T-helper 2 cell (primary cell): ENCODE results near the gene RSPH9.

Experiments
- DNase-seq, 5 experiments: peaks; one replicate each; pipeline versions ENCODE4 v3.0.0 to v3.0.0-alpha.2; 2012 to 2022
- total RNA-seq, 2 donors: gene quantifications; one replicate each; lab custom pipeline; 2026; lab: John Stamatoyannopoulos, UW

The RSPH9 gene, protein sequence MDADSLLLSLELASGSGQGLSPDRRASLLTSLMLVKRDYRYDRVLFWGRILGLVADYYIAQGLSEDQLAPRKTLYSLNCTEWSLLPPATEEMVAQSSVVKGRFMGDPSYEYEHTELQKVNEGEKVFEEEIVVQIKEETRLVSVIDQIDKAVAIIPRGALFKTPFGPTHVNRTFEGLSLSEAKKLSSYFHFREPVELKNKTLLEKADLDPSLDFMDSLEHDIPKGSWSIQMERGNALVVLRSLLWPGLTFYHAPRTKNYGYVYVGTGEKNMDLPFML
- 0 to 0.07 reads per million in 2 donors for total RNA-seq

DNA sequence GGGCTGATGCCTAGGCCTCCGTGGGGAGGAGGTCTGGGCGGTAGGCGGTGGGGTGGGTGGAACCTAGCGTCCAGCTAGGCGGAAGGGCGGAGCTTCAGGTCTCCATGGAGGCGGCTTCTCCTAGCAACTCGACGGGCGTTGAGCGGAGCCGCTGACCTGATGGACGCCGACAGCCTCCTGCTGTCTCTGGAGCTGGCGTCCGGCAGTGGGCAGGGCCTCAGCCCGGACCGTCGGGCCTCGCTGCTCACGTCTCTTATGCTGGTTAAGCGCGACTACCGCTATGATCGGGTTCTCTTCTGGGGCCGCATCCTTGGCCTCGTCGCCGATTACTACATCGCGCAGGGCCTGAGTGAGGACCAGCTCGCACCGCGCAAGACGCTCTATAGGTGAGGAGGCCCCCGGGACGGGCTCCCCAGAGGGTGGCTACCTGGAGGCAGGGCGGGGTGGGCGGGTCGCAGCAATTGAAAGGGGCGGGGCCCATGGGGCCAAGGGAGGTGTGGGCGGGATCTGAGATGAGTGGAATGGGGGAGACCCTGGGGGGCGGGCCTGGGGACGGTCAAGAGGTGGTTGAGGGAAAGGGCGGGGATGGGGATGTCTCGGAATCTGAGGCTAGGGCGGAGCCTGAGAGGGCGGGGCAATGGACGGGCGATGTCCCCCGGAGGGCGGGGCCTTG lies at the start of gene RSPH9:
Gene RSPH9 (plus strand): TSS at position 97 of the 673 bp plus-strand sequence. CDS start 63 bp downstream, at position 160.
- DNase-seq = peak; percentile 24 to 62 (median 45)

DNA sequence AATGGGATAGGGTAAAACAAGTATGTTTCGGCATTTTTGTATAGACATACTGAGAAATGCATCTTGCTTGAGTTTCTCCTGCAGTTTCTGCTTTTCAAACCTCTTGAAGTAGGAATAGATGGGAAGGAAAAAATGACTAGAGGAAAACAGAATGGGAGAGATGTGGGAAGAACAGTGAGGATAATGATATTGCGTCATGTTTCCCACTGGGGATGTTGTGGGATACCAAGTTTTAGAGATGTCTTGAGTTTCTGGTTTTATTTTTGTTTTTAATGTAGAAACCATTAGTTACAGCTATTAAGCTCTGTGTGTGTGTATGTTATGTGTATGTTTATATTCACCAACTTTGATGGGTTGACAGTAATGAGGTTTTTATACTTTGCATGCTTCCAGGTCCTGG lies 44.2 kb upstream of the RSPH9 start:
- DNase-seq = no peak

DNA sequence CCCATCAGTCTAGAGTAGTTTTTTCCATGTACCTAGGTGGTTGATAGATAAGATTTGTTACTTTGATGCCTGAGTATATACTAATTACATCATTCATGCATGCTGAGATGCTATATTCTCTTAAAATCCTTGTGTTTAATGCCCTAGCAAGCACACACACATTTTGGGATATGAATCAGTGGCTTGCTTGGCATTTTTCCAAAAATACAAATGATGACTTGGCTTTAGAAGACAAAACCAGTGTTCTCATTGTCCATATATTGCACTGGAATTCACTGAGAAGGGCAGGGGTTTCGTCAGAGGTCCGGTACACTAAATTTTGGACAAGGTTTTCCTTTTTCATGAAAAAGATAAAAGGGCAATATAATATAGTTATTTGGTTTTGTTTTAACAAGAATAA lies 40.7 kb upstream of the RSPH9 start:
- DNase-seq = no peak

DNA sequence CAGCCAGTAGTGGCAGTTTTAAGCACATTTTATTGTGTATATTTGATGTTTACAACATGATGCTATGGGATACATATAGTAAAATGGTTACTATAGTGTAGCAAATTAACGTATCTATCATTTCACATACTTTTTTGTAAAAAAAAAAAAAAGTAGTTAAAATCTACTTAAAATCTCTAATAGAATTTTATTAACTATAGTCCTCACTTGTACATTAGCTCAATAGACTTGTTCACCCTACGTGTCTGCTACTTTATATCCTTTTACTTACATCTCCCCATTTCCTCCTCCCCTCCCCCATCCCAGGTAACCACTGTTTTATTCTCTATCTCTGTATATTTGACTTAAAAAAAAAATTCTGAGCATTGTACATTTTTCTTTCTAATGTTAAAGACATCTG lies 38.8 kb upstream of the RSPH9 start:
- DNase-seq = no peak

DNA sequence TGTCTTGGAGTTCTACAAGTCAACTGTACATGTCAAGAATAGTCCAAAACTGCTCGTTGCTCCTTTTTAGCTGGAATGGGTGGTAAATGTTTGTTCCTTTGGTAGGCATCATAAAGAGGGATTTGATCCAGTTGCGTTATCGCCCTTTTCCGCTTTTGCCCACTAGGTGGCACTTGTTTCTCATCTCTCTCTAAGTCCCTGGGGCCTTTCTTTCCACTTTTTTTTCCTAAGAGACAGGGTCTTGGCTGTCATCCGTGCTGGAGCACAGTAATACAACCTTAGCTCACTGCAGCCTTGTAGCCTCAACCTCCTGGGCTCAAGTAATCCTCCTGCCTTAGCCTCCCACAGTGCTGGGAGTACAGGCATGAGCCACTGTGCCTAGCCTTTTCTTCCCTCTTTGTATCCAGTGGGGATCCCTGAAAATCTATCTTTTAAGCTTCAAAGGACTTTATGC lies 36.5 kb upstream of the RSPH9 start:
- DNase-seq = peak in 4 of 5 experiments; percentile 13 to 56 (median 40)

DNA sequence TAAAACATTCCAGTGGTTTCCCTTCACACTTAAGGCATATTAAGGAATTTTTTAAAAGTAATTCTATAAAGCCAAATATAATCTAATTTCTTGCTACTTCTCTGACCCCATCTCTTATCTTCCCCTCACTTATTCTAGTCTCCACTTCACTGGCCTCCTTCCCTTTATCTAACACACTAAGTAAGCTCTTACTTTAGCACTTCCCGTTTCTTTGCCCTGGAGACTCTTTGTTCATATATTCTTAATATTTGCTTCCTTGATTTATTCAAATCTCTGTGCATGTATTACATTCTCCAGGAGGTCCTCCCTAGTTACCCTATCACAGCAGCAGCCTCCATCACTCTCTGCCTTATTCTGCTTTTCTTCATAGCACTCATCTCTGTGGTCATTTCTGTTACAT lies 36.0 kb upstream of the RSPH9 start:
- DNase-seq = no peak

DNA sequence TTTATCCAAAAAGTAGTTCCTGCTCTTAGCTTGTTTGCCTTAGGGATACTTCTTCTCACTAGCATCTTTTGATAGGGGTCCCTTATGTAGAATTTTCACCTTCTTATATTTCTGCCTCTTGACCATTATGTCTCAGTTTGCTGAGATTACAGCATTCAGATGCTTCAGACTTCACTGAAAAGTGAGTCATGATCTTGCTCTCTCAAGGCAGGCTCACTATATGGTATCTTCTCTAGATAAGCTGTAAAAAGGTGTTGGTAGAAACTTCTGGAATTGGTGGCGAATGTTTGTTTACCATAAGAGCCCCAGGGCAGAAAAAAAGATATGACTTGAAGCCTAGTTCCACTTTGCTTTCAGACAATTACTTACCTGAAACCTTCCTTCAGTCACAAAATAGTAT lies 35.4 kb upstream of the RSPH9 start:
- DNase-seq = no peak

DNA sequence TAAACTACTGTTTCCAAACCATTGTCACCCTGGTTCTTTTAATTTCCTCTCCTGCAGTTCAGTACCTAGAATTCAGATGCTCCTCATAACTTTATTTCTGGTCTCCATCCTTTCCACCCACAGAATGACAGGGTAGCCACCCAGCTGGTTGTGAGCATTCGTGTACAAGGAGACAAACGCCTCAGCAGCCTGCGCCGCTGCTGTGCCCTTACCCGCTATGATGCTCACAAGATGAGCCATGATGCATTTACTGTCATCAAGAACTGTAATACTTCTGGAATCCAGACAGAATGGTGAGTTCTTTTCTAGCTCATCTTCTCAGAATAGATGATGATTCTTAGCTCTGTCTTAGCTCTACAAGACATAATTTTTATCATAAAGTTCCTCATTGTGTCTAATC lies 34.4 kb upstream of the RSPH9 start:
- no peak for DNase-seq

DNA sequence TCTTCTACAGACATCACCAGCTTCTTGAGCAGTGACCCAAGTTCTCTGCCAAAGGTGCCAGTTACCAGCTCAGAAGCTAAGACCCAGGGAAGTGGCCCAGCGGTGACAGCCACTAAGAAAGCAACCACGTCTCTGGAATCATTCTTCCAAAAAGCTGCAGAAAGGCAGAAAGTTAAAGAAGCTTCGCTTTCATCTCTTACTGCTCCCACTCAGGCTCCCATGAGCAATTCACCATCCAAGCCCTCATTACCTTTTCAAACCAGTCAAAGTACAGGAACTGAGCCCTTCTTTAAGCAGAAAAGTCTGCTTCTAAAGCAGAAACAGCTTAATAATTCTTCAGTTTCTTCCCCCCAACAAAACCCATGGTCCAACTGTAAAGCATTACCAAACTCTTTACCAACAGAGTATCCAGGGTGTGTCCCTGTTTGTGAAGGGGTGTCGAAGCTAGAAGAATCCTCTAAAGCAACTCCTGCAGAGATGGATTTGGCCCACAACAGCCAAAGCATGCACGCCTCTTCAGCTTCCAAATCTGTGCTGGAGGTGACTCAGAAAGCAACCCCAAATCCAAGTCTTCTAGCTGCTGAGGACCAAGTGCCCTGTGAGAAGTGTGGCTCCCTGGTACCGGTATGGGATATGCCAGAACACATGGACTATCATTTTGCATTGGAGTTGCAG lies 31.0 kb upstream of the RSPH9 start:
- no peak for DNase-seq

DNA sequence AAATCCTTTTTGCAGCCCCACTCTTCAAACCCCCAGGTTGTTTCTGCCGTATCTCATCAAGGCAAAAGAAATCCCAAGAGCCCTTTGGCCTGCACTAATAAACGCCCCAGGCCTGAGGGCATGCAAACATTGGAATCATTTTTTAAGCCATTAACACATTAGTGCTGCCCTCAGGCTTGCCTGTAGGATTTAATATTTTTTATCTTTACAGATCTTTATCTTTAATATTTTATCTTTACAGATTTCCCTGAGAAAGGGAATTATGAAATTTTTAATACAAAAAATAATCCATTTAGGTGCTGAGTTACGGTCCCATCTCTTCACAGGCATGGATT lies 30.5 kb upstream of the RSPH9 start:
- no peak for DNase-seq

DNA sequence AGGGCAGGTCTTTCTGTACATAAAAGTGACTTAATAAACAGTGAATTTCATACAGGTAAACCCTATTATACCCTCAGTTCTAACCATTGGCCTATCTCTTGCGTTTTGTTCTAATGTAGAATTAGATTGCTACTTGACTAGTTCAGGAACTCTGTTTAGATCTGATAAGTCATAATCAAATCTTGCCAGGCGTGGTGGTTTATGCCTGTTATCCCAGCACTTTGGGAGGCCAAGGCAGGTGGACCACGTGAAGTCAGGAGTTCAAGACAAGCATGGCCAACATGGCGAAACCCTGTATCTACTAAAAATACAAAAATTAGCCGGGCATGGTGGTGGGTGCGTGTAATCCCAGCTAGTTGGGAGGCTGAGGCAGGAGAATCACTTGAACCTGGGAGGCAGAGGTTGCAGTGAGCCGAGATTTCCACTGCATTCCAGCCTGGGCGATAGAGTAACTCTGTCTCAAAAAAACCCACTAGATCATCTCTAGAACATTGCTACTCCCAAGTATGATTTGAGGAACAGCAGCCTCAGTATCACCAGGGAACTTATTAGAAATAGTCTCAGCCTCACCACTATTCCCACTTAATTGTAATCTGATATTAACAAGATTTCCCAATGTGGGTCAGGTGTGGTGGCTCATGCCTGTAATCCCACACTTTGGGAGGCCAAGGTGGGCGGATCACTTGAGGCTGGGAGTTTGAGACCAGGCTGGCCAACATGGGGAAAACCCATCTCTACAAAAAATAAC lies 27.9 kb upstream of the RSPH9 start:
- DNase-seq = no peak

DNA sequence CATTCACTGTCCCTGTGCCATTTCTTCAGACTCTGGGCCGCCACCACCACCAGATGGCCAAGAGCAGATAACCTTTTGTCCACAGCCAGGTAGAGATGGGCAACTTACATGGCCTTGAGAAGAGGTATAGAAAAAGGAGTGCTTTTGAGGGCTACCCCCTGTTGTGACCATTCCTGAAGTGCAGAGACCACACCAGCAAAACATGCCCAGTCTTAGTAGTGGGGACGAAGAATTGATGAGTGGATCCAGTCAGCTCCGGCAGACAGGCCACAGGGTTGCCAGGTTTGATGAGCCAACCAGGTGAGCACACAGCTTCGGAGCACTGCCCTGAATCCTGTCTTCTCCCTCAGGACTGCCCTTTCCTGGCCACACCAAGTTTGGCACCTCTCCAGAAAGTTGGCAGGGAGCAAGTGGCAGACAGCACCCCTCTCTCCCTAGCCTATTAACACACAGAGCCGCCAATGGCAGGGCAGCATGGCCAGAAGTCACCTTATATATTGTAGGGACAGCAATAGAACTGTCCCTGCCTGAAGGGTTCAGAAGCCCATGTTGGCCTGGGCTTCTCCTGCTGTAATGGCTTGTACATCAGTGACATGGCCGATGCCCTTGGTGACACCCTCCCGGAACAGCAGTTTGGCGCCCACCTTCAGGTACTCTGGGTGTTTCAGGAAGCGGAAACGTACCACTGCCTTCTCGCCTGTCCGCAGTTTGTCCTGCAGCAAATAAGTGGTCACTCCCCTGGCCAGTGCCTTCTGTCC lies 23.6 kb upstream of the RSPH9 start:
- no peak for DNase-seq

DNA sequence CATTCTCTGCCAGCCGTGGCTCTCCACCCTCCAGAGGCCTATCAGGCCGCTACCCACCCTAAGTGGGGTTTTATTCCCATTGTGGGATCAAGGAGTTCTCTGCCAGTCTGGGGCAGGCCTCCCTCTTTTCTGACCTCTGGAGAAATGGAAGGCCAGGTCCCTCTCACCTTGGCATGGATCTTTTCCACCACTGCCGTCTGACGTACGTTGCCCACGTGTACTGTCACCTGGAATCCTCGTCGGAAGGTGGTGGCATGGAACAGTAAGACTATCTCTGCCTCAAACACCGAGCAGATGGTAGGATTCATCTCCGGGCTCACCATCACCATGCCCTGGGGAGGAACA lies 23.0 kb upstream of the RSPH9 start:
- no peak for DNase-seq

DNA sequence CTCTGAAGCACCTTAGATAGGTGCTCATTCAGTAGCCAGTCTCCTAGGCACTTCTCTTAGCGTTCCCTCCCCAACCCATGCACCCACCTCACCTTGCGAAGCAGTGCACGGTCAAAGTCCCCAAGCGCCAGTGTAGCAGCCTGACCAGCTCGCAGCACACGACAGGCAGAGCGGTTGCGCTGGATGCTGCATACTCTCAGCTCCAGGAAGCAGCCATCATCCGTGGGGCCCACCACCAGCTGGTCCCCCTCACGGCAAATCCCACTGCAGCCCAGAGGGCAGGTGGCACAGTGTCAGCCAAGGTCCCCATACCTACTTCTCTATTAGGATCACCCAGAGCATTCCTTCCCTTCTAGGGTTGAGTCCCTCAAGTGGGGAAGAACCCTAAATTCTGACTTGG lies 22.3 kb upstream of the RSPH9 start:
- no peak for DNase-seq

DNA sequence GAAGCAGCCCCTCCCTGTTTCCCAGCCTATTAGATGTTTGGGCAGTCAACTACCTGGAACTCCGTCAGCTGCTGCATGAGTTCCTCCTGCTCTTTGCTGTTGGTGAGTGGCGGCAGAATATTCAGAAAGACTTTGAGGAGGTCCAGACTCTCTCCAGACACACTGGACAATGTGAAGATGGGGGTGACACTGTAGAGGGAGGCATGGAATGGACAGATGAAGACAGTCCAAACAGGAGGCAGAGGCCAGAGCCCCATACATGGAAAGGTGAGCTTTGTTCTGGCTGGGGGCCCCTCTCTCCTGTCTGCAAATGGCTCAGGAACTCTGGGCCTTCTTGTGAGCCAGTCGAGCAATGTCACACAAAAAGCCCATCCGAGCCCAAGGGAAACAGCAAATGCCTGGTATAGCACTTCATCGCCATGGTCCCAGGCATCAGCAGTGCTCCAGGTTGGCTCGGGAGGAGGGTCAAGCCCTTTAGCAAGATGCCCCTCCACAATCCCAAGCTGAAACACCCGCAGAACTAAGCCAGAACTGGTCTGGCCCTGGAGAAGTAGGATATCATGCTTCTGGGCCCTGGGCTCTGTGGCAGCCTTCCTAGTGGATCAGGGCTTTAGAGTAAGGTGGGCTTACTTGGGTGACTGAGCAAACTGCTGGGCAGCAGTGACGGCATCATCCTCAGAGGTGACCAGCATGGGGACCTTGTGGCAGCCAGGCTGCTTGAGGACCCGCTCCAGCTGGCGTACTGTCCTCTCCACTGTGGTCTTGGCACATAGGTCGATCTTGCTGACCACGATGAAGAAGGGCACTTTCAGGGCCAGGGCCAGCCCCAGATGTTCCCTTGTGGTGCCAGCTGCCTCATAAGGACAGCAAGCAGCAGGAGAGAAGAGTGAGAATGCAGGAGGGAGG lies 20.7 kb upstream of the RSPH9 start:
- DNase-seq = no peak

DNA sequence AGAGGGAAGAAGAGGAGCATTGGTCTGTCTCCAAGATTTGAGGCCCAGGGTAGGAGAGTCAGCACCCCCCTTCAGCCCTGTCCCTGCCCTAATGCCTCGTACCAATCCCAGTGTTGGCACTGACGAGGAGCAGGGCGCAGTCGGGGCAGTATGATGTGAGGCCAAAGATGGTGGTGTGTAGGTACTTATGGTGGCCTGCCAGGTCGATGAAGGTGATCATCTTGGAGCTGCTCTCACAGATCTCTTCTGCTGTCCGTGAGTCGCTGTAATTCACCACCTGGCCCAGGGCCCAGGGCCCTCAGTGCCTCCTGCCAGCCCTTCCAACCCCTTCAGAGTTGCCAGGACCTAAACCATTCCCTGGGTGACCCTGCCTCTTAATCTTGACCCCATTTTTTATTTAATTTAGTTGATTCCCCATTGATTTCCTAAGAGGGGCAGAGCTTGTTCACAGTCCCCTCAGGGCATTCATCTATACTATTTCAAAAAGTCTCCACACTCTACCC lies 20.0 kb upstream of the RSPH9 start:
- DNase-seq = no peak

DNA sequence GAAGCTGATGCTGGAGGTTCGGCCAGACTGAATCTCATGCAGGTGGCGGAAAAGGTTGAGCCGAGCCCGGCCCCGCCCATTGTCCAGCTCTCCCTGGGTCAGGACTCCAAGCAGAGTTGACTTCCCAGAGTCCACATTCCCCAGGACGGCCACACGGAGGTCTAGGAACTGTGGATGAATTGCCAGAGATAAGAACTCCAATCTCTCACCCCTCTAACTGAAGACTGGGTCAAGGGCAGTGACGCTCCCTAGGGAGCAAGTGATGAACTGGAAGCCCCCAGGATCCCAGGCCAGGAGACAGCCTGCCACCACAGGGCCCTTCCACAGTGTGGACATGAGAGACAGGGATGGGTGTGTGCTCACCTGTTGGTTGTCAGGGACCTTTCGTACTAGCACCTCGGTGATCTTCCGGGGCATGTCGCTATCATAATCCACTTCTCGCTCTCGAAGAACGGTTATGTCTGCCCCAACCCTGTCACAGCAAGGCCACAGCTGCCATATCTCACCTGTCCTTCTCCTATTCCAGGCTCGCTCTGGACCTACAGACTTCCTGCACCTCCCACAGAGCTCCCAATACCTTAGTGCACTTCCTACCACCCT lies 19.3 kb upstream of the RSPH9 start:
- DNase-seq = no peak

DNA sequence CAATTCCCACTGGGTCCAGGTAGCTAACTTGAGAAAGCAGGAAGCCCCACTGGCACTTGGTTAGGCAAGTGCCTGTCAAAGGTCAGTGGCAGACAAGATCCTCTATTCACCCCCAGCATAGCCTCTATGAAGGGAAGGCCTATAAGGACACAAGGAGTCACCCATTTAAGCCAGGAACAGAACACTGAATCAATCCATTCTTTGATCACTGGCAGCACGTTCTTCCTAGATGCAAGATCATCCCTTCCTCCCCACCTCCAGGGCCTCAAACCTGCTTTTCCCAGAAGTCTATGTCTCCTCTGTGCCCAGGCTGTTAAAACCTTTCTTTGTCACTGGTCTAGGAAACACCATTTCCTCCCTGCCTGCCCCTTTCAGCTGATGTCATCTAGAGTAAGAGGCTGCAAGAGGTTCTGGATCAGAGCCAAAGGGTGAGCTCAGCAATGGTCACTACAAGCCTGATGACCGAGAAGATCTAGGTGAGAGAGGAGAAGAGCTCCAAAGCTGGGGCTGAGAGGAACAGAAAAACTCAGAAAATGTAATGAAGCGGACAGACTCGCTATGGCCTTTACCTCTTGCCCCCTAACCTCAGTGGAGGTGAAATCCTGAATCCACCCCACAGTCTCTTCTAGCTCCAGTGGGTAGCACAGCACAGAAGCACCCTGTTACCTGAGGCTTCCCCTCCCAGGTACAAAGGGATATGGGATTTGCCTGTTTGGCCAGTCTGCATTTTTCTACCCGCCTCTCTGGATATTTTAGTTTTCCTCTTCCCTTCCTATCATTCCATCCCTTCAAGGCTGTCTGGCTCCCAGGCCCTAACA lies 17.6 kb upstream of the RSPH9 start:
- DNase-seq = no peak

DNA sequence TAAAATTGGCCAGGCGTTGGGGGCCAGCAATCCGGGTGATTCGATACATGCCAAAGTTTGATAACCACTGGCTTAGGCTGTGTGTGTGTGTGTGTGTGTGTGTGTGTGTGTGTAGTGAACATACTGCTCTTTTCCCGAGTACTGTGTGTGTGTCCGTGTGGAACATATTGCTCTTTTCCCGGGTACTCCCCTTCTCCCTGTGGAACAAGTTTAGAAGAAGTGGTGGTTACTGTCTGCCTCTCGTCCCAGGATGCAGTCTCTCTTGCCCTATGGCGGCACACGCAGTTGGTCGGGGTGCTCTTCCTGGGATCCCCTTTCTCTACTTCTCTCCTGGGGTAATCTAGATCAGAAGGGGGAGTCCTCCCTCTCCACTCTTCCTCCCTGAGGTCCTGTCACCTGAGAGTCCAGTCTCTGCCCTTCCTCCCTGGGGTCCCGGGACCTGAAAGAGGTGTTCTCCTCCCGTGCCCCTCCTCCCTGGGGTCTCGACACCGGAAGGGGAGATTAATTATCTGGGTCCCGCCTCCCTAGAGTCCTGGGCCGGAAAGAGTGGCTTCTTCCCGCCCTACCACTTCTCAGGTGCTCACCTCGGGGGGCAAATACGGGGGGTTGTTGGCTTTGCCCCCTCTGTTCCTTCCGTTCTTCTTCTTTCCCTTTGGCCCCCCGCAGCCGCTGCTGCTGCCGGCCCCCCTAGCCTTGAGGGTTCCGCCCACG lies 16.3 kb upstream of the RSPH9 start:
- peak in 4 of 5 experiments; percentile 22 to 77 (median 42) for DNase-seq
